ENCODE results near the gene C9.
"Not testable (repeated sequence)": the region's sequence is repeated elsewhere in the genome, so short reads cannot be mapped to it uniquely, and the experiment has no call there.

Gene C9

DNA sequence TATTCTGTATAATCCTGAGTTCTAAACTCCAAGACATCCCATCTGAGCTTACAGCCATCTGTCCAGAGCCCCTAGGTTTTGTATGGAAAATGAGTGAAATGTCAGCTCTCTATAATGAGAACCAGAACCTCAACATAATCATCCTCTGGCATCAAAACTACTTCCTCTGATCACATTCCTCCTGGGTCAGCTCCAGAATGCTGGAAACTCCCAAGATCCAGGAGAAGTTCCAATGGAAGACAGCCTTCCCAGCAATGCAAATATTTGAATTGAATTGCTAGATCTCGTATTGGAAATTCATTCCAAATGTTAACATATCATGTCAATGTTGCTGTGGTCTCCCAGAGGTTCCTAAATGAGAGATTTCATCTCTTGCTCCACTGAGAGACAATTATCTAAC is 23.8 kb downstream of the C9 start:
- Histone ChIP-seq H3K27me3 (replicated peaks) (no peaks in the 10 kb centered on the region), H3K36me3 (replicated peaks) (no peaks in the 10 kb centered on the region), H3K27ac (no peak overlapping the region), H3K4me3 (ENCODE audit: low read depth, low read length) (no peak overlapping the region)
- no peak for DNase-seq
- TF ChIP-seq, protein P1, sequence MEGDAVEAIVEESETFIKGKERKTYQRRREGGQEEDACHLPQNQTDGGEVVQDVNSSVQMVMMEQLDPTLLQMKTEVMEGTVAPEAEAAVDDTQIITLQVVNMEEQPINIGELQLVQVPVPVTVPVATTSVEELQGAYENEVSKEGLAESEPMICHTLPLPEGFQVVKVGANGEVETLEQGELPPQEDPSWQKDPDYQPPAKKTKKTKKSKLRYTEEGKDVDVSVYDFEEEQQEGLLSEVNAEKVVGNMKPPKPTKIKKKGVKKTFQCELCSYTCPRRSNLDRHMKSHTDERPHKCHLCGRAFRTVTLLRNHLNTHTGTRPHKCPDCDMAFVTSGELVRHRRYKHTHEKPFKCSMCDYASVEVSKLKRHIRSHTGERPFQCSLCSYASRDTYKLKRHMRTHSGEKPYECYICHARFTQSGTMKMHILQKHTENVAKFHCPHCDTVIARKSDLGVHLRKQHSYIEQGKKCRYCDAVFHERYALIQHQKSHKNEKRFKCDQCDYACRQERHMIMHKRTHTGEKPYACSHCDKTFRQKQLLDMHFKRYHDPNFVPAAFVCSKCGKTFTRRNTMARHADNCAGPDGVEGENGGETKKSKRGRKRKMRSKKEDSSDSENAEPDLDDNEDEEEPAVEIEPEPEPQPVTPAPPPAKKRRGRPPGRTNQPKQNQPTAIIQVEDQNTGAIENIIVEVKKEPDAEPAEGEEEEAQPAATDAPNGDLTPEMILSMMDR (IDR thresholded peaks at IDR 0.05; ENCODE audit: low read depth, low read length, missing control alignments) = no peak
- in situ Hi-C loops (cut with HindIII; ENCODE audit: low pct_ligation_motif_present, low sequenced_read_pairs) = no loop called here

DNA sequence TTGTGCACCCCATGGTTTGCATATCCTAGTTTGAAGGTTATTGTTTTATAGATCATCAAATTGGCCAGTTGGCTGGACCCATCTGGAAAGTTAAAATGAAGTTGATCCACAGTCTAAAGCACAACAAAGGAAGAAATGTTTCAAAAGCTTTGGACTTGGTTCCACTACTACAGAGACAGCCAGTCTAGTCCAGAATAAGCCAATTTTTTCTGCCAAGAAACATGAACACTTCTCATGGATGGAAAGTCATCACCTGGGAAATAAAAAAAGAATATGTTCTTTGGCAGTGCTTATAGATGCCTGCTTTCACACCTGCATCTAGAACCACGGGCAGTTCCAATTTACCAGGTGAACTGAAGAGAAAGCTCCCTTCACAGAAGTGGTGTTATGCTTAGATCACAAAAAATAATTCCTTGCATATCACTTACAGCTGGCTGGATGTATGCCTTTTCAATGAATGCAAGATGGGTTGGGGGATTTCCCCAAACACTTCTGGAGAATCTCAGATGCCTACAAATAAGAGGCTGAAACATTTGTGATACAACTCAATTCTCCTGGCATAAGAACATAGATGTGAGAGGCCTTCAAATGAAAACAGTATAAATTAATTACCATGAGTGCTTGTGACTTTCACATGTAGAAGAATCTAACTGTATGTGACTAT is 26.9 kb downstream of the C9 start:
- in situ Hi-C loops (cut with HindIII; ENCODE audit: low pct_ligation_motif_present, low sequenced_read_pairs) = no loop called here
- no peak for DNase-seq
- TF ChIP-seq, protein P1 (IDR thresholded peaks at IDR 0.05; ENCODE audit: low read depth, low read length, missing control alignments) = no peak
- no peak overlapping the region for H3K4me3 ChIP-seq (ENCODE audit: low read depth, low read length)
- no peaks in the 10 kb centered on the region for H3K27me3 ChIP-seq (replicated peaks)
- H3K36me3 ChIP-seq (replicated peaks) = no peaks in the 10 kb centered on the region
- H3K27ac ChIP-seq = no peak overlapping the region

- in situ Hi-C loops (cut with HindIII; ENCODE audit: low pct_ligation_motif_present, low sequenced_read_pairs); H3K27ac ChIP-seq; H3K36me3 ChIP-seq (replicated peaks); H3K4me3 ChIP-seq (ENCODE audit: low read depth, low read length); H3K27me3 ChIP-seq (replicated peaks); DNase-seq: not testable (repeated sequence)
Measured at GRCh38 chr5:39334296-39334695, 30.0 kb downstream of the C9 start.

- in situ Hi-C loops (cut with HindIII; ENCODE audit: low pct_ligation_motif_present, low sequenced_read_pairs) = no loop called here
- Histone ChIP-seq H3K36me3 (replicated peaks) (no peaks in the 10 kb centered on the region), H3K27me3 (replicated peaks) (no peaks in the 10 kb centered on the region), H3K27ac (no peak overlapping the region), H3K4me3 (ENCODE audit: low read depth, low read length) (no peak overlapping the region)
- TF ChIP-seq, protein P1 (IDR thresholded peaks at IDR 0.05; ENCODE audit: low read depth, low read length, missing control alignments) = no peak
- DNase-seq = no peak
Measured at GRCh38 chr5:39333104-39333503, 31.2 kb downstream of the C9 start.

GRCh38 chr5:39331861-39332381 is 32.4 kb downstream of the C9 start:
- H3K4me3 ChIP-seq (ENCODE audit: low read depth, low read length) = no peak overlapping the region
- in situ Hi-C loops (cut with HindIII; ENCODE audit: low pct_ligation_motif_present, low sequenced_read_pairs) = no loop called here
- H3K27me3 ChIP-seq (replicated peaks) = no peaks in the 10 kb centered on the region
- H3K36me3 ChIP-seq (replicated peaks) = no peaks in the 10 kb centered on the region
- H3K27ac ChIP-seq = no peak overlapping the region
- DNase-seq = no peak
- TF ChIP-seq, protein P1 (IDR thresholded peaks at IDR 0.05; ENCODE audit: low read depth, low read length, missing control alignments) = no peak

- in situ Hi-C loops (cut with HindIII; ENCODE audit: low pct_ligation_motif_present, low sequenced_read_pairs) = no loop called here
- no peak overlapping the region for H3K4me3 ChIP-seq (ENCODE audit: low read depth, low read length)
- H3K36me3 ChIP-seq (replicated peaks) = no peaks in the 10 kb centered on the region
- TF ChIP-seq, protein P1 (IDR thresholded peaks at IDR 0.05; ENCODE audit: low read depth, low read length, missing control alignments) = no peak
- DNase-seq = no peak
- no peaks in the 10 kb centered on the region for H3K27me3 ChIP-seq (replicated peaks)
- no peak overlapping the region for H3K27ac ChIP-seq
Measured at GRCh38 chr5:39328731-39329130, 35.6 kb downstream of the C9 start.
